SK-N-SH (cell line): ENCODE results near the gene FIGNL2.

ENCODE experiments used
- CTCF ChIP-seq: fragments of 200-600 bp; sonication (generic); IDR thresholded peaks from 2 replicates; pipeline ENCODE4 v1.6.1; 2017; ENCODE audit warnings: antibody characterized with exemption, mild to moderate bottlenecking, moderate library complexity
- GABPA ChIP-seq: IDR thresholded peaks from 2 replicates; pipeline ENCODE4 v1.4.0; 2012; ENCODE audit warnings: low read depth, mild to moderate bottlenecking
- POLR2AphosphoS5 ChIP-seq: IDR thresholded peaks from 2 replicates; pipeline ENCODE4 v1.6.1; 2012; ENCODE audit warnings: low read depth, low read length
- RAD21 ChIP-seq: IDR thresholded peaks from 2 replicates; pipeline ENCODE4 v1.6.1; 2012; ENCODE audit warnings: mild to moderate bottlenecking, low read length

GRCh38 chr12:51841727-51842126 is 6.8 kb downstream of the FIGNL2 start:
- no peak for TF ChIP-seq GABPA
- no peak for TF ChIP-seq POLR2AphosphoS5
- TF ChIP-seq RAD21, result no peak
- no peak for TF ChIP-seq CTCF
